Endothelial cell of umbilical vein (primary cell): Measurements from ENCODE around the gene ZNF682. TPM values are rescaled to one million over a fixed set of nuclear protein-coding genes. Genes with fewer than 3 reads are reported as not detected.

ENCODE experiments used
- BruUV-seq: library from RNA; stranded (reverse); fragments of 400-500 nt; replicated peaks from 2 replicates; lab custom pipeline; 2021; lab: Mats Ljungman, UMichigan
- CTCF ChIA-PET: fragments of 300-600, 350-600 bp; sonication (Branson Sonifier 250); formaldehyde crosslinking; loops from one replicate; lab custom pipeline; 2021; ENCODE audit warnings: antibody characterized with exemption, inconsistent platforms; lab: Charles Lee
- POLR2A ChIA-PET: fragments of 300-600, 350-600 bp; sonication (Branson Sonifier 250); formaldehyde crosslinking; loops from one replicate; lab custom pipeline; 2021; ENCODE audit warnings: antibody characterized with exemption, inconsistent platforms; lab: Charles Lee
- DNase-seq: peaks from one replicate; pipeline ENCODE4 v3.0.0-alpha.2; 2011; ENCODE audit warnings: low read depth, low spot score
- FAIRE-seq: peaks from 2 replicates; lab custom pipeline; 2011; peaks lifted over from hg19 to GRCh38; lab: Jason Lieb, UNC
- H2AFZ ChIP-seq: 2 replicates; pipeline ENCODE4 v1.6.0; 2012; ENCODE audit warnings: low read depth, low read length, control low read depth, inconsistent platforms
- H3K27ac ChIP-seq: 2 replicates; pipeline ENCODE4 v1.5.1; 2011; ENCODE audit warnings: low read depth, mild to moderate bottlenecking, control low read depth, low read length, moderate library complexity; ENCODE audit not compliant: insufficient read depth
- H3K27me3 ChIP-seq, 2 experiments: 2 replicates each; pipeline versions ENCODE4 v1.6.0 to v1.6.1; 2011; ENCODE audit warnings: low read length in 2 of 2, mixed read lengths in 1 of 2; ENCODE audit not compliant: control insufficient read depth in 2 of 2, insufficient read depth in 2 of 2
- H3K36me3 ChIP-seq, 2 experiments: 2 replicates in 1 of 2; 3 replicates in 1 of 2; pipeline ENCODE4 v1.5.1; 2011; ENCODE audit warnings: low read length in 2 of 2, mild to moderate bottlenecking in 1 of 2, moderate library complexity in 1 of 2; ENCODE audit not compliant: control insufficient read depth in 2 of 2, insufficient read depth in 2 of 2; ENCODE audit errors: extremely low read depth in 1 of 2
- H3K4me1 ChIP-seq: 3 replicates; pipeline ENCODE4 v1.5.1; 2011; ENCODE audit warnings: mild to moderate bottlenecking, low read length; ENCODE audit not compliant: control insufficient read depth, insufficient read depth; ENCODE audit errors: extremely low read depth
- H3K4me2 ChIP-seq: 2 replicates; pipeline ENCODE4 v1.6.1; 2011; ENCODE audit warnings: low read length, control low read depth, mixed read lengths; ENCODE audit not compliant: insufficient read depth
- H3K4me3 ChIP-seq, 3 experiments: fragments of 200-600 bp in 1 of 3; sonication (generic), shearing (Covaris generic) in 1 of 3; replicated peaks in 1 of 3; 2 replicates each; pipeline ENCODE4 v1.5.1; 2011 to 2016; ENCODE audit warnings: control low read depth in 3 of 3, low read length in 3 of 3, mild to moderate bottlenecking in 2 of 3, inconsistent platforms in 1 of 3, low read depth in 1 of 3, moderate library complexity in 1 of 3; ENCODE audit not compliant: insufficient read depth in 1 of 3
- H3K79me2 ChIP-seq: 2 replicates; pipeline ENCODE4 v1.6.0; 2012; ENCODE audit warnings: low read length, inconsistent platforms; ENCODE audit not compliant: control insufficient read depth, insufficient read depth
- H3K9ac ChIP-seq: replicated peaks from 2 replicates; pipeline ENCODE3; 2011; ENCODE audit warnings: low read length, control low read depth; ENCODE audit not compliant: insufficient read depth; ENCODE audit errors: extremely low read depth
- H3K9me1 ChIP-seq: replicated peaks from 3 replicates; pipeline ENCODE4 v1.6.0; 2011; ENCODE audit warnings: mild to moderate bottlenecking, low read length; ENCODE audit not compliant: control insufficient read depth, insufficient read depth; ENCODE audit errors: extremely low read depth
- H3K9me3 ChIP-seq: replicated peaks from 2 replicates; pipeline ENCODE4 v1.5.1; 2012; ENCODE audit warnings: low read length, inconsistent platforms; ENCODE audit not compliant: control insufficient read depth, insufficient read depth
- H4K20me1 ChIP-seq: replicated peaks from 2 replicates; pipeline ENCODE3; 2011; ENCODE audit warnings: mild to moderate bottlenecking, low read length; ENCODE audit not compliant: control insufficient read depth, insufficient read depth; ENCODE audit errors: extremely low read depth
- EZH2 ChIP-seq: IDR thresholded peaks from 2 replicates; pipeline ENCODE4 v1.6.1; 2012; ENCODE audit warnings: borderline replicate concordance, low read depth, mild to moderate bottlenecking, moderate library complexity, low read length, inconsistent platforms; ENCODE audit not compliant: severe bottlenecking
- FOS ChIP-seq: IDR thresholded peaks from 2 replicates; pipeline ENCODE4 v1.6.1; 2011; ENCODE audit warnings: mild to moderate bottlenecking, low read length, moderate library complexity, borderline replicate concordance; ENCODE audit not compliant: insufficient read depth
- GATA2 ChIP-seq: IDR thresholded peaks from 2 replicates; pipeline ENCODE4 v1.7.0; 2011; ENCODE audit warnings: low read depth, mild to moderate bottlenecking, moderate library complexity, mixed read lengths, low read length; ENCODE audit not compliant: insufficient read length, insufficient read depth
- JUN ChIP-seq: IDR thresholded peaks from 2 replicates; pipeline ENCODE4 v1.6.1; 2011; ENCODE audit warnings: borderline replicate concordance, low read depth; ENCODE audit not compliant: insufficient read length, insufficient read depth
- MYC ChIP-seq: IDR thresholded peaks from one replicate; pipeline ENCODE4 v1.6.1; 2011; ENCODE audit warnings: mild to moderate bottlenecking, low read depth, low read length
- POLR2A ChIP-seq: IDR thresholded peaks from 2 replicates; pipeline ENCODE4 v1.6.1; 2012; ENCODE audit warnings: low read depth, mild to moderate bottlenecking, control low read depth, low read length
- POLR2AphosphoS5 ChIP-seq: IDR thresholded peaks from 2 replicates; pipeline ENCODE4 v1.6.1; 2012; ENCODE audit warnings: low read depth, mild to moderate bottlenecking, control low read depth, low read length, moderate library complexity; ENCODE audit not compliant: insufficient read depth
- dilution Hi-C: fragments of 300-500 bp; cut with MboI; formaldehyde crosslinking; loops from one replicate; pipeline ENCODE4 v1.15.0; 2019; ENCODE audit warnings: low sequenced_read_pairs; ENCODE audit not compliant: extremely low pct_ligation_motif_present
- intact Hi-C: fragments of 100-400 bp; cut with micrococcal nuclease; formaldehyde crosslinking; loops from one replicate; pipeline ENCODE4 v1.10.0; 2022
- polyA plus RNA-seq, 4 experiments: library from polyadenylated mRNA; depleted of rRNA in 3 of 4; stranded (reverse) in 3 of 4; unstranded in 1 of 4; fragments of >200 nt; gene quantifications; 2 replicates each; pipeline versions ENCODE4 v1.2.1 to v1.2.3, GENCODE V29; 2011 to 2012; ENCODE audit warnings: missing spikeins in 1 of 4
- total RNA-seq: library from RNA; stranded (reverse); gene quantifications from 2 replicates; pipeline ENCODE4 v1.2.3, GENCODE V29; 2021
- TF ChIP-seq, protein P1 (sequence below), 2 donors: IDR thresholded peaks; 1 replicate in 1 of 2; 2 replicates in 1 of 2; pipeline ENCODE4 v1.5.1; 2011; ENCODE audit warnings: low read length in 2 of 2, mild to moderate bottlenecking in 2 of 2, moderate library complexity in 2 of 2, control low read depth in 1 of 2, inconsistent platforms in 1 of 2, low read depth in 1 of 2; ENCODE audit not compliant: insufficient read depth in 1 of 2; ENCODE audit errors: extremely low read depth in 1 of 2
- TF ChIP-seq, protein P2 (sequence below): IDR thresholded peaks from 2 replicates; pipeline ENCODE4 v1.6.1; 2011; ENCODE audit not compliant: insufficient read depth, insufficient read length

ZNF682 gene
- total and polyA plus RNA-seq, 2 donors (not counting 3 experiments of a cell fraction or from before 2014, with no cell fraction given), result 2.8 to 3.4 TPM

DNA sequence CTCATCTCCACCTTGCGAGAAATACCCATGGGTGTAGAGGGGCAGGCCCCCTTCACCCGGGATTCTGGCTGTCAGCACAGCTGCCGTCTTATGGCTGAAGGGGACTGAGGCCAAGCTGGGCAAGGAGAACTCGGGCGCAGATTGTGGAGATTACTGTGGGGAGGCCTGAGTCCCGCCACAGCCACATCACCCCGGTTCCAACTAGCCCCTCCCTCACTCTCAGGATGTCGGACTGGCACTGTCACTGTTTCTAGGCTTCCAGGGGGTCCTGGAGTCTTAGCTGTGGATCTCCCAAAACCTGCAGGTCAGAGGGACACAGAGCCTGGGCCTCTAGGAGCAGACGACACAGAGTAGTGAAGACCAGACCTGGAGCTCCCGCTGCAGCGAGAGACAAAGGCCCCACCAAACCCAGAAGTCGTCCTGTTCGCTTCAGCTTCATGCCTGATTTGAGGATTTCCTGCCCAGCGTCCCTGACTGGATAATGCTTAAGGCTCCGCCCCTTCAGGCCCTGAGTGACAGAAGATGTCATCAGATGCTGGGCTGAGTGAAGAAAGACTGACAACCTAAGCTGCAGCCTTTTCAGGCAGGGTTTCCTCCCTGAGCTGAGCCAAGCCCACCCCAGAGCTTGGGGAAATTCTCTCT, 82.8 kb downstream of the ZNF682 start:
- intact Hi-C loops, result no loop called here
- H3K79me2 ChIP-seq, result no peaks in the 10 kb centered on the region
- FAIRE-seq (no peak), DNase-seq (no peak)
- BruUV-seq, result no TSS peak
- H3K36me3 ChIP-seq, result no peaks in the 10 kb centered on the region
- CTCF ChIA-PET, result no interaction called here
- no peak overlapping the region for H2AFZ ChIP-seq
- no peak overlapping the region for H3K4me2 ChIP-seq
- H3K9me3 ChIP-seq, result no peaks in the 10 kb centered on the region
- H3K27ac ChIP-seq, result no peak overlapping the region
- H3K9me1 ChIP-seq, result no peaks in the 10 kb centered on the region
- H3K9ac ChIP-seq, result no peak overlapping the region
- no peaks in the 10 kb centered on the region for H4K20me1 ChIP-seq
- no peaks in the 10 kb centered on the region for H3K27me3 ChIP-seq
- POLR2A ChIA-PET, result no interaction called here
- no peaks in the 10 kb centered on the region for H3K4me1 ChIP-seq
- TF ChIP-seq JUN (no peak), POLR2AphosphoS5 (no peak), MYC (no peak), GATA2 (no peak), POLR2A (no peak), EZH2 (no peak), FOS (no peak)
- TF ChIP-seq, protein P1, sequence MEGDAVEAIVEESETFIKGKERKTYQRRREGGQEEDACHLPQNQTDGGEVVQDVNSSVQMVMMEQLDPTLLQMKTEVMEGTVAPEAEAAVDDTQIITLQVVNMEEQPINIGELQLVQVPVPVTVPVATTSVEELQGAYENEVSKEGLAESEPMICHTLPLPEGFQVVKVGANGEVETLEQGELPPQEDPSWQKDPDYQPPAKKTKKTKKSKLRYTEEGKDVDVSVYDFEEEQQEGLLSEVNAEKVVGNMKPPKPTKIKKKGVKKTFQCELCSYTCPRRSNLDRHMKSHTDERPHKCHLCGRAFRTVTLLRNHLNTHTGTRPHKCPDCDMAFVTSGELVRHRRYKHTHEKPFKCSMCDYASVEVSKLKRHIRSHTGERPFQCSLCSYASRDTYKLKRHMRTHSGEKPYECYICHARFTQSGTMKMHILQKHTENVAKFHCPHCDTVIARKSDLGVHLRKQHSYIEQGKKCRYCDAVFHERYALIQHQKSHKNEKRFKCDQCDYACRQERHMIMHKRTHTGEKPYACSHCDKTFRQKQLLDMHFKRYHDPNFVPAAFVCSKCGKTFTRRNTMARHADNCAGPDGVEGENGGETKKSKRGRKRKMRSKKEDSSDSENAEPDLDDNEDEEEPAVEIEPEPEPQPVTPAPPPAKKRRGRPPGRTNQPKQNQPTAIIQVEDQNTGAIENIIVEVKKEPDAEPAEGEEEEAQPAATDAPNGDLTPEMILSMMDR (IDR thresholded peaks at IDR 0.05; ENCODE audit: extremely low read depth in 1 of 2, insufficient read depth in 1 of 2, low read depth in 1 of 2, low read length in 2 of 2), result no peak
- TF ChIP-seq, protein P2, sequence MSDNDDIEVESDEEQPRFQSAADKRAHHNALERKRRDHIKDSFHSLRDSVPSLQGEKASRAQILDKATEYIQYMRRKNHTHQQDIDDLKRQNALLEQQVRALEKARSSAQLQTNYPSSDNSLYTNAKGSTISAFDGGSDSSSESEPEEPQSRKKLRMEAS, result no peak
- no peak overlapping the region for H3K4me3 ChIP-seq
- dilution Hi-C loops, result no loop called here
